NCI-H82 (cell line): ENCODE results near the gene GRHL3.
"Not testable (repeated sequence)": the region's sequence is repeated elsewhere in the genome, so short reads cannot be mapped to it uniquely, and the experiment has no call there.

Experiments
- DNase-seq: peaks from one replicate; lab custom pipeline; 2025; lab: John Stamatoyannopoulos, UW

GRHL3 gene

GRCh38 chr1:24319312-24319863, at the start of gene GRHL3:
Gene GRHL3, plus strand, starts transcription at chr1:24319357. Its CDS starts 195 bp downstream, at chr1:24319552.
- DNase-seq, result no peak

DNA sequence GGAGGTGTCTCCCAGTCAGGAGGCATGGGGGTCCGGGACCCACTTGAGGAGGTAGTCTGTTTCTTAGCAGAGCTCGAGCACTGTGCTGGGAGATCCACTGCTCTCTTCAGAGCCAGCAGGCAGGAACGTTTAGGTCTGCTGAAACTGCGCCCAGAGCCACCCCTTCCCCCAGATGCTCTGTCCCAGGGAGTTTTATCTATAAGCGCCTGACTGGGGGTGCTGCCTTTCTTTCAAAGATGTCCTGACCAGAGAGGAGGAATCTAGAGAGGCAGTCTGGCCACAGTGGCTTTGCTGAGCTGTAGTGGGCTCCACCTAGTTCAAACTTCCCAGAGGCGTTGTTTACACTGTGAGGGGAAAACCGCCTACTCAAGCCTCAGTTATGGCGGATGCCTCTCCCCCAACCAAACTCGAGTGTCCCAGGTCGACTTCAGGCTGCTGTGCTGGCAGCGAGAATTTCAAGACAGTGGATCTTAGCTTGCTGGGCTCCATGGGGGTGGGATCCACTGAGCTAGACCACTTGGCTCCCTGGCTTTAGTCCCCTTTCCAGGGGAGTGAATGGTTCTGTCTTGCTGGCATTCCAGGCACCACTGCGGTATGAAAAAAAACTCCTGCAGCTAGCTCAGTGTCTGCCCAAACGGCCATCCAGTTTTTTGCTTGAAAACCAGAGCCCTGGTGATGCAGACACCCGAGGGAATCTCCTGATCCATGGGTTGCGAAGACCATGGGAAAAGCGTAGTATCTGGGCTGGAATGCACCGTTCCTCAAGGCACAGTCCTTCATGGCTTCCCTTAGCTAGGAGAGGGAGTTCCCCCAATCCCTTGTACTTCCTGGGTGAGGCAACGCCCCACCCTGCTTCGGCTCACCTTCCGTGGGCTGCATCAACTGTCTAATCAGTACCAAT, 44.7 kb upstream of the GRHL3 start:
- not testable (repeated sequence) for DNase-seq

DNA sequence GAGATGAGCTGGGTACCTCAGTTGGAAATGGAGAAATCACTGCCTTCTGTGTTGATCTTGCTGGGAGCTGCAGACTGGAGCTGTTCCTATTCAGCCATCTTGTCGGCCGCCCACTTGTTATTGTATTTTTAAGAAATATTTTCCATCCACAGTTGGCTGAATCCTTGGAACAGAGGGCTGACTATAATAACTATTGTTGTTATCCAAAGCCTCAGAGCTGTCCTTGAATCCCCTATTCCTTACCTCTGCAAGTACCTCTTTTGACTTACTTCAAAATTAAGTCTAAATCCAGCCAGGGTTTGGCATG, 44.1 kb upstream of the GRHL3 start:
- no peak for DNase-seq

DNA sequence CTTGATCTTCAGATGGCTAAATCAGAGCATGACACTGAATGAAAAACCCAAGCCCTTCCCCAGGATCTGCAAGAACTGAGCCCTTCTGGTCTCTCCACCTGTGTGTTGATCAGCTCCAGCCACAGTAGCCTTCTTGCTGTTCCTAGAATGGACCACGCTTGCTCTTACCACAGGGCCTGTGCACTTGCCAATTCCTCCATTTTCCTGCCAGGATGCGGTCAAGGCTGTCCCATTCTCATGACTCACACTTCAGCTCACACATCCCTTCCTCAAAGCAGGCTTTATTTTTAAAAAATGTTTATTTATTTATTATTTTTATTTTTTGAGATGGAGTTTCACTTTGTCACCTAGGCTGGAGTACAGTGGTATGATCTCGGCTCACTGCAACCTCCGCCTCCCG, 43.6 kb upstream of the GRHL3 start:
- no peak for DNase-seq

- DNase-seq, result no peak
These were observed 42.4 kb upstream of the GRHL3 start for GRCh38 chr1:24276791-24277190.

- DNase-seq, result no peak
These were observed 41.6 kb upstream of the GRHL3 start for GRCh38 chr1:24277420-24278169.

GRCh38 chr1:24278726-24279125, 40.4 kb upstream of the GRHL3 start:
- no peak for DNase-seq

- DNase-seq, result no peak
These were observed 39.4 kb upstream of the GRHL3 start for GRCh38 chr1:24279590-24280232.

GRCh38 chr1:24281591-24281990, 37.6 kb upstream of the GRHL3 start:
- no peak for DNase-seq

DNA sequence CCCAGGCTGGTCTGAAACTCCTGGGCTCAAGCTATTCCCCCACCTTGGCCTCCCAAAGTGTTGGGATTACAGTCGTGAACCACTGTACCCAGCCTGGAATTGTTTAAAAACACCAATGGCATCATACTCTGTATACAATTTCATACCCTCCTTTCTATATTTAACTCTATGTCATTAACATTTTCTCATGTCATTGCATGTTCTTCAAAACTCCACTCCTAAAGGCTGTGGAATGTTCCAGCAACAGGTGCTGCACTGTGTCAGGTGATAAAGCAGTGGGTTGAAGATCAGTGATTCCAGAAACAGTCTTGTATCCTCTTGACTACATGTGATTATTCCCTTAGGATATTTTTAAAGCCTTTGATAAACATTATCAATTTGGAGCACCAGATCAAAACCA, 36.7 kb upstream of the GRHL3 start:
- DNase-seq, result no peak

- no peak for DNase-seq
These were observed 35.6 kb upstream of the GRHL3 start for GRCh38 chr1:24283326-24284155.

DNA sequence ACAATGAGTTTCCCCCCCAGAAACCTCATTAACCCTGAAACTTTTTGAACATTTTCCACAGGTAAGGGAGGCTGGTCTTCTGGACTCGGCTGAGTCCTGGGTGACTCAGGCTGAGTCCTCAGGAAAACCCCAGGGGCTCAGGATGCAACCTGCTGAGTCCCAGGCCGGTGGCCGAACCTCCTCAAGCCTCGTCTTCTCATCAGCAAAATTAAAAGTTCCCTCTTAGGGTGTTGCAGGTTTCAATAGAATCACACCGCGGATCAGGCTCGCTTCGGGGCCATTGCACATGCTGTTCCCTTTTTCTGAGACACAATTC, 35.0 kb upstream of the GRHL3 start:
- DNase-seq, result no peak

DNA sequence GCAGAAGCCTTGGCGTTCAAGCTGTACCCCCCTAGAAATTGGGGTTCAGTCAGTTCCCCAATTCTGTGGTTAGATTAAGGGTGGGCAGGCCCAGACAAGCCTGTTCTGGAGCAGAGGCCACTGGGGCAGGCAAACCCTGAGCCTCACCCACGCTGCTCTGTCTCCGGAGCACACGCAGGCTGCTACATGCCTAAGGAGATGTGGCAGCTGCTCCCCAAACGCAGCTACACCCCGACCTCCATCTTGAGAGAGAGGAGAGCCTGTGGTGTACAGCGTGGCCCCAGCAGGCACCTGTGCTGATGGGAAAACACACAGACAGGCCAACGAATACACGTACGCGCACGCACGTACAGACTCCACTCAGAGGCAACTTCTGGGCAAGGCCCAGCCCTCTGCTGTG, 33.9 kb upstream of the GRHL3 start:
- no peak for DNase-seq

DNA sequence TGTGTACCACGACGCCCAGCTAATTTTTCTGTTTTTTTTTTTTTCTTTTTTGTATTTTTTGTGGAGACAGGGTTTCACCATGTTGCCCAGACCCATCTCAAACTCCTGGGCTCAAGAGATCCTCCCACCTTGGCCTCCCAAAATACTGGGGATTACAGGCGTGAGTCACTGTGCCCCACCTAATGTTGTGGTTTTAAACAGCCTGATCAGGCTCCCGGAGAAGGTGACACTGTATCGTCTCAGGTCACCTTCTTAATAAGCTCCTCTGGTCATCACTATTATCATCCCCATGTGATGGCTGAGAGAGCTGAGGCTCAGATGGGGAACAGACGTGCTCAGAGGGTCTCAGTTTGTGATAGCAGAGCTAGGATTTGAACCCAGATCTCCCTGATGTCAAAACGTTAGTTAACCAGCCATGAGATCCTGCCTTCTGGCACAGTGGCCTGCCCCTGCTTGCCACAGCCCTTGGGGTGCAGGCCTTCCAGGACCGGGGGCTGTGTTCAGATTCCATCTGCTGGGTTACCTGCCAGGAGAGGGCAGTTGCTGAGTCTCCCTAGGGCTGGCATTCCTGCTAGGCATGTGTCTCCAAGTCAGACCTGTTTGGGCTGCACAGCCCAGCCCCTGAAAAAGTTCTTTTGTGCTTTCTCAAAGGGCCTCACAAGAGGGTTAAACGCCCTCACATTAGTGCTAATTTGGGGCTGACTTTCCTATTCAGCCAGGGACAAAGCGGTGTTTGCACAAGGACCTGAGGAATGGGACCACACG, 32.7 kb upstream of the GRHL3 start:
- no peak for DNase-seq

DNA sequence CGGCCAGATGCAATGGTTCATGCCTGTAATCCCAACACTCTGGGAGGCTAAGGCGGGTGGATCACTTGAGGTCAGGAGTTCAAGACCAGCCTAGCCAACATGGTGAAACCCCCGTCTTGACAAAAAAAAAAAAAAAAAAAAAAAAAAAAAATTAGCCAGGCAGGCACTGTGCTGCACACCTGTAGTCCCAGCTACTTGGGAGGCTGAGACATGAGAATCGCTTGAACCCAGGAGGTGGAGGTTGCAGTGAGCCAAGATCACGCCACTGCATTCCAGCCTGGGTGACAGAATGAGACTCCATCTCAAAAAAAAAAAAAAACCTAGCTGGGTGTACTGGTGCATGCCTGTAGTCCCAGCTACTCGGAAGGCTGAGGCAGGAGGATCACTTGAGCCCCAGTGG, 31.4 kb upstream of the GRHL3 start:
- not testable (repeated sequence) for DNase-seq

- DNase-seq, result no peak
These were observed 30.7 kb upstream of the GRHL3 start for GRCh38 chr1:24288479-24288878.

DNA sequence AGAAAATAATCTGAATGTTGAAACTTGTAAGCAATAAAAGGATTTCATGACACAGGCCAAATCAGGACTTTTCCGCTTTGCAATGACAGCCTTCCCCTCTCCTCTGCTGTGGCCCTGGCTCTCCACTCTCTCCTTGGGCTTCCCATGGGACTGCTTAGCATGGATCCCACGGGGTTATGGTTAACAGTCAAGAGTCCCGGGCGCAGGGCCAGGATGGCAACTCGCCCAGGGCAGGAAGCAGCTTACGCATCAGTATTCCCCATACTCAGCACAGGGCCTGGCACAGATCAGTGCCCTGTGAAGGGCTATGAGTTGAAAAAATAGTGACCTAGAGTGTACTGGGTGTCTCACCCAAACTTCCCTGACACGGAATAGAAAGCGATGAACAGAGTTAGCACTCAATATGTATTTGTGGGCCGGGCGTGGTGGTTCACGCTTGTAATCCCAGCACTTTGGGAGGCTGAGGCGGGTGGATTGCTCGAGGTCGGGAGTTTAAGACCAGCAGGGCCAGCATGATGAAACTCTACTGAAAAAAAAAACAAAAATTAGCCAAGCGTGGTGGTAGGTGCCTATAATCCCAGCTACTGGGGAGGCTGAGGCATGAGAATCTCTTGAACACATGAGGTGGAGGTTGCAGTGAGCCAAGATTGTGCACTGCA, 29.1 kb upstream of the GRHL3 start:
- peak; percentile 23 for DNase-seq

DNA sequence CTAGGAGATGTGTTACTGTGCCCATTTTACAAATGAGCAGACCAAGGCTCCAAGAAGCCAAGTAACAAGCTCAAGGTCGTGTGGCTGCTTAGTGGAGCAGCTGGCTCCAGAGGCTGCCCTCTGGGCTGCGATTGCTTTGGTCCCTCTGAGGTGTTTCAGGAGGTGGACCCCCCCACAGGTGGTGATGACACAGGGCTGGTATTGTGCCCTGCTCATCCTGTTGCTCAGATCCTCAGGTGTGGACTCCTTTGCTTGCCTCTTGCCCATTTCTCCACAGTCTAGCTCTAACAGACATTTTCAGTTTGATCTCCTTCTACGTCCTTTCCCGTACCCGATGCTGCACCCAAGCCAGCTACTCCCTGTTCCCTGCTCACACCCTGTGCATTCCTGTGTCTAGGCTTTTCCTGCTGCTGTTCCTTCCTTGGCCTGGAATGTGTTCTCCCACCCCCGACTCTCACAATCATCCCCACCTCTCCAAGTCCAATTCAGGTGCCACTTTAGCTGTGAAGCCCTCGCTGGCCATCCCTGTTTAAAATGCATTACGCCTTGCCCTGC, 28.1 kb upstream of the GRHL3 start:
- DNase-seq, result no peak

DNA sequence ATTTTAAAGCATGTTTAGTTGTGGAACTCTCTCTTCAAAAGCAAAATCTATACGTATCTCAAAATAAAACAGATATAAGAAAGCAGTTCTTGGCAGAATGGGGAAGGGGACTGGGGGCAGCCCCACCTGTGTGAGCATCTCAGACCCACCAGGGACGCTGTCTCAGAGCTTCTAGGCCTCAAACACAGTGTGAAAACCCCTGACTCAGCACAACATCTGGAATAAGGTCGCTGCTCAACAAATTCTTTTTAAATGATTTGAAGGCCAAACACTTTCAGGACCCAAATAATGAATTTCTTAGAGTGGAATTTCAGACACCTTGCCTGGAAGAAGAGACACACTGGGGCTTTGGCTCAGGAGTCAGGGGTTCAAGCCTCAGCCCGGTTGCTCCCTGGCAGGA, 27.1 kb upstream of the GRHL3 start:
- DNase-seq, result no peak

GRCh38 chr1:24292887-24293286, 26.3 kb upstream of the GRHL3 start:
- no peak for DNase-seq
